Measurements from ENCODE around the gene PDE4C. TPM values are rescaled to one million over a fixed set of nuclear protein-coding genes. Genes with fewer than 3 reads are reported as not detected.
A peak's percentile ranks its signal among the peaks of the same experiment; 100 is the strongest.

PDE4C gene
- total RNA-seq, 1 donor from 2014 or later = 0.28 TPM

DNA sequence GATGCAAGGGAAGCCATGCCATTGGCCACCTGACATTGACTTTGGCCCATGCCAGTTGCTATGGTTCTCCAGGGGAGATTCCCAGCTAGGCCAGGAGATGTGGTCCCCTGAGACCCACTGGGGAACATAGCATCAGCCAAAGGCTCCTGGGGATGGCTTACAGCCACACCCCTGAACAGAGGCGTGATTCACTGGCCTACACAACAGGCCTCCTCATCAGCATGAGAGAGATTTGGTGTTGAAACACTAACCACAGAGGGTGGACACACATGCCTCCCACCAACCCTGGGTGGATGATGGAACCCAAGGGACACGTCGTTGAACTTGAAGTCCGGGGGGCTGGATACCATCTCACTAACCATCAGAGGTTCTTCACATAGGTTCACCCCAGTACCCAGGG is 33.7 kb upstream of the PDE4C start:
- Mint-ChIP-seq H3K27me3 (ENCODE audit: insufficient read depth, low read depth) (peaks cover 10% of the 10 kb centered on the region), H3K4me3 (no peak overlapping the region), H3K9me3 (no peaks in the 10 kb centered on the region), H3K36me3 (no peaks in the 10 kb centered on the region), H3K4me1 (no peaks in the 10 kb centered on the region), H3K27ac (no peak overlapping the region)
- Histone ChIP-seq H3F3A (ENCODE audit: low read depth) (no peaks in the 10 kb centered on the region), H3K27me3 (peaks cover 10% of the 10 kb centered on the region), H4K20me1 (ENCODE audit: low read depth) (no peaks in the 10 kb centered on the region), H3K4me3 (no peak overlapping the region), H3K36me3 (no peaks in the 10 kb centered on the region), H3K79me2 (ENCODE audit: low read depth) (no peaks in the 10 kb centered on the region), H3K4me1 (no peaks in the 10 kb centered on the region), H3K27ac (no peak overlapping the region), H3K4me2 (no peak overlapping the region), H3K9ac (no peak overlapping the region), H3K9me3 (ENCODE audit: low read depth) (no peaks in the 10 kb centered on the region), H2AFZ (replicated peaks) (no peak overlapping the region)
- no peak for DNase-seq (ENCODE audit: low spot score)
- TF ChIP-seq EZH2phosphoT487 (IDR thresholded peaks at IDR 0.05) (no peak), EZH2 (IDR thresholded peaks at IDR 0.05) (no peak)
- TF ChIP-seq, protein P1, sequence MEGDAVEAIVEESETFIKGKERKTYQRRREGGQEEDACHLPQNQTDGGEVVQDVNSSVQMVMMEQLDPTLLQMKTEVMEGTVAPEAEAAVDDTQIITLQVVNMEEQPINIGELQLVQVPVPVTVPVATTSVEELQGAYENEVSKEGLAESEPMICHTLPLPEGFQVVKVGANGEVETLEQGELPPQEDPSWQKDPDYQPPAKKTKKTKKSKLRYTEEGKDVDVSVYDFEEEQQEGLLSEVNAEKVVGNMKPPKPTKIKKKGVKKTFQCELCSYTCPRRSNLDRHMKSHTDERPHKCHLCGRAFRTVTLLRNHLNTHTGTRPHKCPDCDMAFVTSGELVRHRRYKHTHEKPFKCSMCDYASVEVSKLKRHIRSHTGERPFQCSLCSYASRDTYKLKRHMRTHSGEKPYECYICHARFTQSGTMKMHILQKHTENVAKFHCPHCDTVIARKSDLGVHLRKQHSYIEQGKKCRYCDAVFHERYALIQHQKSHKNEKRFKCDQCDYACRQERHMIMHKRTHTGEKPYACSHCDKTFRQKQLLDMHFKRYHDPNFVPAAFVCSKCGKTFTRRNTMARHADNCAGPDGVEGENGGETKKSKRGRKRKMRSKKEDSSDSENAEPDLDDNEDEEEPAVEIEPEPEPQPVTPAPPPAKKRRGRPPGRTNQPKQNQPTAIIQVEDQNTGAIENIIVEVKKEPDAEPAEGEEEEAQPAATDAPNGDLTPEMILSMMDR (IDR thresholded peaks at IDR 0.05) = no peak

DNA sequence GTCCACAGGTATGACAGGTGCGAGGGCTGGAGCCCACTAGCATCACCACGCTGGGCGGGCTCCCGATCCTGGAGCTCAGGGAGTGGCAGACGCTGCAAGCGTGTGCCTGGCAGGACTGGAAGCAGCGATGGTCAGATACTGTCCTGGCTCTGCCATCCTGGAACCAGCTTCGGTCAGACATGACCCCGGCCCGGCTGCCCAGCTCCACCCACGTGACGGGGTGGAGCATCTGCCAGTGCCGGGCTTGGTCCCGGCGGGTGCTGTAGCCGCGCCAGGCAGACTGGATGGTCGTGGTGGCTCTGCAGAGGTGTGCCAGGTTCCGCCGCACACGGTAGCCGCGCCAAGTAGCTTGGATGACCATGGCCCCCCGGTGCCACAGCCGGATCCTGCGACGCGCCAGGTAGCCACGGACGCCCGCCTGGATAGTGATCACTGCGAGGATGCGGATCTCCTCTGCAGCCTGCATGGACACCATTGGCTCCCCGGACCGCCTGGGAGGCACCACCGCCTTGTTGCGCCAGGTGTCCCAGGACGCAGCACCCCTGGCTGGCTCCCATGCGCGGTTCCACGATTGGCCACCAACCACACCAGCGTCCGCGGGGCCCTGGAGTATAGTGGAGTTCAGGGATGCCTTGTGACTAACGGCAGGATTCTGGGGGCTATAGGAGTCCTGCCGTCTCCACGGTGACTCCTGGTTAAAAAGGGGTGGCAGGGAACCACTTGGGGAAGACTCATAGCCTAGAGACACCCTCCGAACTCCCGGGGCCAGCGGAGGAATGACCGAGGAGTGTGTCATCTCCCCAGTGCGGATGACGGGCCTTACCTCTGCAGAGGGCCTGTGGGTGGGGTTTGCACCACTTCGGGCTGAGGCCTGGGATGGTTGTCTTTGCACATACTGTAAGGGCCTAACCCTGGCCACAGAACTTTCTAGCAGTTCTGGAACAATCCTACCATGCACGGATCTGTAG is 31.5 kb upstream of the PDE4C start:
- Mint-ChIP-seq H3K27ac (no peak overlapping the region), H3K27me3 (ENCODE audit: insufficient read depth, low read depth) (peaks cover 17% of the 10 kb centered on the region), H3K4me3 (no peak overlapping the region), H3K36me3 (no peaks in the 10 kb centered on the region), H3K9me3 (no peaks in the 10 kb centered on the region), H3K4me1 (no peaks in the 10 kb centered on the region)
- Histone ChIP-seq H3K9ac (no peak overlapping the region), H3K36me3 (no peaks in the 10 kb centered on the region), H3F3A (ENCODE audit: low read depth) (no peaks in the 10 kb centered on the region), H2AFZ (replicated peaks) (no peak overlapping the region), H3K79me2 (ENCODE audit: low read depth) (no peaks in the 10 kb centered on the region), H4K20me1 (ENCODE audit: low read depth) (no peaks in the 10 kb centered on the region), H3K4me3 (no peak overlapping the region), H3K27ac (no peak overlapping the region), H3K4me1 (no peaks in the 10 kb centered on the region), H3K27me3 (peaks cover 31% of the 10 kb centered on the region), H3K4me2 (no peak overlapping the region), H3K9me3 (ENCODE audit: low read depth) (no peaks in the 10 kb centered on the region)
- no peak for TF ChIP-seq EZH2 (IDR thresholded peaks at IDR 0.05)
- TF ChIP-seq, protein P1 (IDR thresholded peaks at IDR 0.05) = no peak
- no peak for TF ChIP-seq EZH2phosphoT487 (IDR thresholded peaks at IDR 0.05)
- DNase-seq (ENCODE audit: low spot score) = no peak

DNA sequence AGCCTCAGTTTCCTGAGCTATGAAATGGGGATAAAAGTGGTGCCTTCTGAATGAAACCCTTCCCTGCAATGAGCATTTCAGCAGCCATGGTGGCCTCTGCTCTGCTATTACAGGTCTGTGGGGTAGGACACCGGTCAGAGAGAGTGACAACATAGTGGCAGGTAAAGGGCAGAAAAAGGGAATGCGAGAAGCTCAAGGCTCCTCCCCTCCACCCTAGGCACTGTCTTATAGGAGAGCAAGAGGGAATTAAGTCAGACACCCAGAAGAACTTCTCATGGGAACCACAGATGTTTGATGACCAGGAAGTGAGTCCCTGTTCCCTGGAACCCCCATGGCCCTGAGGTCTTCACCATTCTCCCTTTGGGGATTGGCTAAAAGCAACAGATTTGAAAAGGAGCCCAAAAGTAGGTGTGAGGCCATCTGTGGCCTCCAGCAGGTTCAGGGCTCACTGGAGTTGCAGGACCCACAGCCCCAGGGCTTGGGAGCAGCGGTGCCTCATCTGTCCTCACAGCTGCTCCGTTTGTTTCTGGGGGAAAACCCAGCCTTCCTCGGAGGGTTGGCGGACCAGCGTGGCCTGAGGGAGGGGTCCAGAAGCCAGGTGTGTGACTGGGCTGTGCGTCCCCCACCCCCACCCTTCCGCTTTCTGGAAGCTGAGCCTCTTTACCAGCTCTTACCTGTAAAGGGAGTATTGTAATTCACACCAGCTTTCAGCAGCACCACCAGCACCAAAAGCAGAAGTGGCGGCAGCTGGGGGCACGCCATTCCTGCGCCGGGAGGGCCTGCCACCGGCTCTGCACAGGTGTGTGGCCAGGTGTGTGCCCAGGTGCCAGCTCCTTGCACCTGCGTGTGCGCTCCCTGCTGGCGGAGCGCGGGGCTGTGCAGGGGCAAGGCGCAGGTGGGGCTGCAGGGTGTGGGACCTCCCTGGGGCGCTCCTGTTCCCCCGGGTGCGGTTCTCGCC is 28.6 kb upstream of the PDE4C start:
- Histone ChIP-seq H3K36me3 (no peaks in the 10 kb centered on the region), H3K4me3 (no peak overlapping the region), H3K4me1 (no peaks in the 10 kb centered on the region), H3K27ac (no peak overlapping the region), H3K79me2 (ENCODE audit: low read depth) (no peaks in the 10 kb centered on the region), H3K4me2 (no peak overlapping the region), H4K20me1 (ENCODE audit: low read depth) (no peaks in the 10 kb centered on the region), H3K9ac (no peak overlapping the region), H3K9me3 (ENCODE audit: low read depth) (no peaks in the 10 kb centered on the region), H3F3A (ENCODE audit: low read depth) (no peaks in the 10 kb centered on the region), H2AFZ (replicated peaks) (no peak overlapping the region), H3K27me3 (peaks cover 35% of the 10 kb centered on the region)
- H3K36me3 Mint-ChIP-seq = no peaks in the 10 kb centered on the region
- H3K27ac Mint-ChIP-seq = no peak overlapping the region
- peaks cover 18% of the 10 kb centered on the region for H3K27me3 Mint-ChIP-seq (ENCODE audit: insufficient read depth, low read depth)
- no peak for DNase-seq (ENCODE audit: low spot score)
- no peaks in the 10 kb centered on the region for H3K4me1 Mint-ChIP-seq
- no peaks in the 10 kb centered on the region for H3K9me3 Mint-ChIP-seq
- TF ChIP-seq, protein P1 (IDR thresholded peaks at IDR 0.05) = peak; percentile 23
- TF ChIP-seq EZH2phosphoT487 (IDR thresholded peaks at IDR 0.05) = no peak
- no peak overlapping the region for H3K4me3 Mint-ChIP-seq
